Measurements from ENCODE around the gene APOL2. TPM values are rescaled to one million over a fixed set of nuclear protein-coding genes. Genes with fewer than 3 reads are reported as not detected.
A peak's percentile ranks its signal among the peaks of the same experiment; 100 is the strongest.
"Not testable (repeated sequence)": the region's sequence is repeated elsewhere in the genome, so short reads cannot be mapped to it uniquely, and the experiment has no call there.

The APOL2 gene
- polyA plus RNA-seq, 6 donors from 2014 or later = 5.9 to 11.8 (median 8.0) TPM

DNA sequence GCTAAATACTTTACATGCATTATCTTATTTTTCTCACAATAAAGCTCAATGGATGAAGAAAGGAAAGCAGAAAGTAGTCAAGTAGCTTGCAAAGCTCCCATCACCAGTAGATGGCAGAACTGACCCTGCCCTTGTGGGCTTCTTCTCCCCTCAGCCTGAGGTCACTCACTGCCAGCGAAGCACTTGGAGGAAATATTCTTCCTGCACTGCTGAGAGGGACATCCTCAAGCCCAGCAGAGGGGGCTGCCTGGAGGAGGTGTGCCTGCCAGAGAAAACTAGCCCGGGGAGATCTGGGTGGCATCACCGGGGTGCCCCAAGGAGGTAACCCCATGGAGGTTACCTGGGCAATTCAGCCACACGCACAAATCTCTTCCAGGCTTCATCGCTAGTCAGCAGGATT is 44.4 kb downstream of the APOL2 start:
- peaks cover 8 to 17% (median 17%) of the 10 kb centered on the region in 3 donors for H3K4me1 Mint-ChIP-seq
- no peaks in the 10 kb centered on the region for H3K9me3 Mint-ChIP-seq
- H3K4me3 Mint-ChIP-seq = no peak overlapping the region
- H3K27ac Mint-ChIP-seq = no peak overlapping the region
- ATAC-seq (ENCODE audit: low read depth in 2 of 2) (no peak), DNase-seq (peak; percentile 14)
- peaks cover 0 to under 1% of the 10 kb centered on the region in 2 donors for H3K36me3 Mint-ChIP-seq
- peaks cover 16 to 43% (median 16%) of the 10 kb centered on the region in 3 donors for H3K27me3 Mint-ChIP-seq

DNA sequence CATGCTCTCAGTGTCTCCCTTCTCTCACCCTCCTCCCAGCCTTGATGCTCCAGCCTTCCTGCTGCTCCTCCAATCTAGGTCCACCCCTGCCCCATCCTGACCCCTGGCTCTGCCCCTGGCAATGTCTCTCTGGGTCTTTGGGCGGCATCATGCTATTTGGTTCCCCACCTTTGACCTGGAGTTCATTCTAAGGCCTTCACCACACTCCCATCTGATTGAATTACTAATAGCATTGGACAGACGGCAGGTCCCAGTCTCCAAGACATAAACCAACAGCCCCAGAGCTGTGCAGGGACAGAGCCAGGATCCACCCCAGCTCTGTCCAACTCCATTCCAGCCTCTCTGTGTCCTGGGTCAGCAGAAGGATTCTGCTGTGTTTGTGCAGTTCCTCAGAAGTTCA is 44.9 kb downstream of the APOL2 start:
- H3K27me3 Mint-ChIP-seq = peaks cover 14 to 49% (median 22%) of the 10 kb centered on the region in 3 donors
- DNase-seq = no peak

DNA sequence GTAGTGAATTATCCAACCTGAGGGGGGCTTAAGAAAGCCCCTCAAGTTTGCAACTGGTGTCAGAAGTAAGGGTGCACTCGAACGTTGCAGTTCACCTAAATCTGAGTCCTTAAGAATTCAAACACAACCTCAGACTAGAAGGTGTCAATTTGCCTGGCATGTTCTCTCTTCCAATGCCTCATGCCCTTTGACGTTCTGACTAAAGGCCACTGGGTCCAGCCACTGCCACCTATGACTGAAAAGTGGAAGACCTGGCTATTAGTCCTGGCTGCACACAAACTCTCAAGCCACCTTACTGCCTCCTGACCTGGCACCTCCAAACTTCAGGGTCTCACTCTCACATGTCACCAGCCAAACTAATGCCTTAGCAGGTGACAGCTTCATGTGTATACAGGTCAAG is 45.8 kb downstream of the APOL2 start:
- ATAC-seq (ENCODE audit: low read depth in 2 of 2) (no peak), DNase-seq (no peak)
- H3K4me3 Mint-ChIP-seq = no peak overlapping the region
- H3K9me3 Mint-ChIP-seq = no peaks in the 10 kb centered on the region
- no peak overlapping the region for H3K27ac Mint-ChIP-seq
- H3K4me1 Mint-ChIP-seq = peaks cover 8 to 17% (median 16%) of the 10 kb centered on the region in 3 donors
- peaks cover 0 to 8% of the 10 kb centered on the region in 2 donors for H3K36me3 Mint-ChIP-seq
- H3K27me3 Mint-ChIP-seq = peaks cover 12 to 55% (median 21%) of the 10 kb centered on the region in 3 donors

More for the DNA sequence above, 44.9 kb downstream of the APOL2 start:
- Mint-ChIP-seq H3K4me1 (peaks cover 8 to 17% (median 17%) of the 10 kb centered on the region in 3 donors), H3K36me3 (peaks cover 0 to 7% of the 10 kb centered on the region in 2 donors), H3K4me3 (no peak overlapping the region), H3K9me3 (no peaks in the 10 kb centered on the region), H3K27ac (no peak overlapping the region)
- no peak for ATAC-seq (ENCODE audit: low read depth in 2 of 2)

DNA sequence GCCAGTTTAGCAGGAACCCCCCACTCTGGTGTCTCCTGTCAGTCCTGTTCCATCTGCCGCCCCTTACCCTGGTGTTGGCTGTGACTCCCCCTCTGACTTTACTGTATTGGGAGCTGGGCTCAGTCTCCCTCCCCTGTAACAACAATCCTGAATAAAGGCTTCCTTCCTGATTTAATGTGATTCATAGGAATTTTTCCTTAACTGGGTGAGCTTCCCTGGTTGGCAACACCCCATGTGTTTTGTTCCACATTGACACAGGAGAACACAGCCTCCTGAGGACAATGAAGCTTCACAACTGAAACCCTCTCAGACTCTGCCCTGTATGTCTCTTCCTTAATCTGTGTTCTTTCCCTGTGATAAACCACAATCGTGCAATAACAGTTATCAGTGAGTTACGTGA is 46.2 kb downstream of the APOL2 start:
- H3K4me1 Mint-ChIP-seq = peaks cover 6 to 15% (median 12%) of the 10 kb centered on the region in 3 donors
- peak overlapping the region in 1 of 6 donors; percentile 50 for H3K27ac Mint-ChIP-seq
- peaks cover 10 to 51% (median 17%) of the 10 kb centered on the region in 3 donors for H3K27me3 Mint-ChIP-seq
- no peaks in the 10 kb centered on the region for H3K9me3 Mint-ChIP-seq
- DNase-seq (no peak), ATAC-seq (ENCODE audit: low read depth in 2 of 2) (no peak)
- no peak overlapping the region for H3K4me3 Mint-ChIP-seq
- H3K36me3 Mint-ChIP-seq = peaks cover 3 to 8% of the 10 kb centered on the region in 2 donors

DNA sequence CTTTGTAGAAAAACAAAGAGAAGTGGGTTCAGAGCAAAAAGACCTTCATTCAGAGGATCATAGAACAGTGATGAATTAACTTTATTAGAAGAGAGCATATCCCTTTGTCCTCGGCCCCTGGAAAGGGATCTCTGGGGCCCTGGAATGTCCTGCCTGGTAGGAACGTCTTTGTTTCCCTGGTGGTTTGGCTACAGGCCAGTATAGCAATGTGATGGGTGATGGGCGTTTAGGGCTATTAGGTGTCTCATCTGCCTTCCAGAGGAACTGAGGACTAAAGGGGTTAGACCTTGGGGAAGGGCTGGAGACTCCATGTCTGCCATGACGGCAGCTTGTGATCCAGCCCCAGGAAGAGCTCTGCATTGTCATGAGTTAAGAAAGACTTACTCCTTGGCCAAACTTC is 46.8 kb downstream of the APOL2 start:
- Mint-ChIP-seq H3K27ac (peak overlapping the region in 1 of 6 donors; percentile 39), H3K36me3 (peaks cover 4 to 8% of the 10 kb centered on the region in 2 donors), H3K9me3 (no peaks in the 10 kb centered on the region), H3K4me1 (peaks cover 0 to 8% (median 6%) of the 10 kb centered on the region in 3 donors), H3K27me3 (peaks cover 8 to 45% (median 11%) of the 10 kb centered on the region in 3 donors), H3K4me3 (no peak overlapping the region)
- DNase-seq (no peak), ATAC-seq (ENCODE audit: low read depth in 2 of 2) (no peak)

DNA sequence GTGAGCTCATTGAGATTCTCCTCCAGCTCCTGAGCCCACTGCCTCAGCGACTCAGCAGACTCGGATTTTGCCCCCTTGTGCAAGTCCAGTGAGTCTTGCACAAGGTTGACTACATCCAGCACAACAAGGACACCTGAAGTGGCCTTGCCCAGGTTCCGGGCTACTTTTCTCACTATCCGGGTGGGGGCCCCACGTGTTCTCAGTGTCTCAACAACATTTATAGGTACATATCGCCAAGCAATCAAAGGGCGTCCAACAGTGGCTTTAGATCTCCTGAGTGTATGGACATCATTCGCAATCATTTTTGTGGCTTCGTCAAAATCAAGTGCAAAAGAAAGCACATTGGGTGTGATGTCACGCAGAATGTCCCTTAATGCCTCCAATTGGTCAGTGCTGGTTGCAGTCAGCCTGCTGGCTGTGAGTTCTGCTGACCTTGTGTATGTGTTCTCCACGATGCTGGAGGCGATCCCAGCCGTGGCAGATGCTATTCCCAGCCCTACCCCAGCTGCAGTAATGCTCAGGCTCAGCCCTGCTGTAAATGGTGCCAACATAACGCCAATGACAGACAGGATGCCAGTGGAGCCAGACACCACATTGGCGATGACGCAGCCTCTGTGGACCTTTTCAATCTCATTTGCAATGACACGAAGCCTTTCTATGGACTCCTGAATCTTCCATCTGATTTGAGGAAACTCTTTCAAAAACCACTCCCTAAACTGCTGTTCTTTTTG is 48.1 kb downstream of the APOL2 start:
- peak overlapping the region in 1 of 6 donors; percentile 20 for H3K27ac Mint-ChIP-seq
- H3K27me3 Mint-ChIP-seq = peaks cover 4 to 39% (median 10%) of the 10 kb centered on the region in 3 donors
- H3K4me3 Mint-ChIP-seq = no peak overlapping the region

DNA sequence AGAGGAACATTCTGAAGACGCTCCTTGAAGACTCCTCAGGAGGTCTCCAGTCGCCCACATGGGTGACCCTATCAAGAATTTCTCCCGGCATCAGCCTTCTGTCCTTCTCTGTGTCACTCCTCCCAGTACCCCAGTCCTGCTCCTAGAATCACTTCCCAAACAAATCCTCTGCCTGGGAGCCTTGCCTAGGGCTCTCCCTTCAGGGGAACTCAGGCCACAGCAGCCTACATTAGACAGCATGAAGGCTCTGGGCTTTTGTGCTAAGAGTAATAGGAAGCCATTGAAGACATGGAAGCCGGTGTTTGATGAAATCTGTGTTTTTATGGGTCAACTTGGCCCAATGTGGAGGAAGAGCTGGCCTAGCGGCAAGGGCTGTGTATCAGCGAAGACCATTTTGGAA is 51.5 kb downstream of the APOL2 start:
- H3K27ac Mint-ChIP-seq; ATAC-seq (ENCODE audit: low read depth in 2 of 2); H3K4me1 Mint-ChIP-seq; DNase-seq; H3K9me3 Mint-ChIP-seq; H3K36me3 Mint-ChIP-seq: not testable (repeated sequence)
- H3K4me3 Mint-ChIP-seq = peak overlapping the region in 1 of 8 donors; percentile 46
- peaks cover 0 to 25% (median 10%) of the 10 kb centered on the region in 3 donors for H3K27me3 Mint-ChIP-seq

More for the DNA sequence above, 48.1 kb downstream of the APOL2 start:
- Mint-ChIP-seq H3K36me3 (peaks cover 4 to 8% of the 10 kb centered on the region in 2 donors), H3K4me1 (no peaks in the 10 kb centered on the region), H3K9me3 (no peaks in the 10 kb centered on the region)
- DNase-seq = no peak
- ATAC-seq (ENCODE audit: low read depth in 2 of 2) = no peak

GRCh38 chr22:36185828-36186624 is 53.3 kb downstream of the APOL2 start:
- H3K27me3 Mint-ChIP-seq = peaks cover 0 to 18% (median 15%) of the 10 kb centered on the region in 3 donors

GRCh38 chr22:36184433-36185025 is 54.8 kb downstream of the APOL2 start:
- ATAC-seq (ENCODE audit: low read depth in 2 of 2) (no peak), DNase-seq (no peak)
- Mint-ChIP-seq H3K27ac (no peak overlapping the region), H3K27me3 (peaks cover 0 to 10% (median 9%) of the 10 kb centered on the region in 3 donors), H3K36me3 (peaks cover 3 to 4% of the 10 kb centered on the region in 2 donors), H3K4me1 (peaks cover 0 to 7% (median 0%) of the 10 kb centered on the region in 3 donors), H3K9me3 (no peaks in the 10 kb centered on the region), H3K4me3 (no peak overlapping the region)

More at GRCh38 chr22:36185828-36186624, 53.3 kb downstream of the APOL2 start:
- H3K4me1 Mint-ChIP-seq = no peaks in the 10 kb centered on the region
- DNase-seq = no peak
- H3K27ac Mint-ChIP-seq = peak overlapping the region in 1 of 6 donors; percentile 67
- ATAC-seq (ENCODE audit: low read depth in 2 of 2) = no peak
- H3K4me3 Mint-ChIP-seq = no peak overlapping the region
- H3K9me3 Mint-ChIP-seq = no peaks in the 10 kb centered on the region
- peaks cover 4 to 8% of the 10 kb centered on the region in 2 donors for H3K36me3 Mint-ChIP-seq

- Mint-ChIP-seq H3K36me3 (peaks cover 0 to 4% of the 10 kb centered on the region in 2 donors), H3K27me3 (peaks cover 0 to 5% (median 0%) of the 10 kb centered on the region in 3 donors), H3K9me3 (no peaks in the 10 kb centered on the region), H3K4me1 (peaks cover 0 to 7% (median 0%) of the 10 kb centered on the region in 3 donors), H3K27ac (no peak overlapping the region), H3K4me3 (no peak overlapping the region)
- ATAC-seq (ENCODE audit: low read depth in 2 of 2) (no peak), DNase-seq (no peak)
Measured at GRCh38 chr22:36183446-36183845, 55.9 kb downstream of the APOL2 start.

GRCh38 chr22:36182857-36183256 is 56.5 kb downstream of the APOL2 start:
- no peaks in the 10 kb centered on the region for H3K36me3 Mint-ChIP-seq
- peaks cover 0 to 5% (median 0%) of the 10 kb centered on the region in 3 donors for H3K27me3 Mint-ChIP-seq
- H3K27ac Mint-ChIP-seq = no peak overlapping the region

DNA sequence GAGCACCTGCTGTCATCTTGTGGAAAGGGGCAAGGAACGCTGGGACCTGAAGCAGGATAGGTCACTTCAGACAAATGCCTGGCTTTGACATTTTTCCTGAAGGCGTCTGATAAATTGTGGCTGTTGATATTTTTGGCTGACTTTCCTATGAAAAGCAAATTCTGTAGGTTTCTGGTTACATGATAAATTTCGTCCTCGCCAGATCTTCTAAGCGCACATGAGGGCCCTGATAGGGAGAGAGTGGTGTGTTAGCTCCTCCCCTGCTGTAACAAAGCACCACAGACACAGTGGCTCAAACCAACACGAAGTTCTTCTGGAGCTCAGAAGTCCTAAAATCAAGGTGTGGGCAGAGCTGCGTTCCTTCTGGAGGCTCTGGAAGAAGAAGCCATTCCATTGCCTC is 57.3 kb downstream of the APOL2 start:
- Mint-ChIP-seq H3K27me3 (peaks cover 0 to 5% (median 0%) of the 10 kb centered on the region in 3 donors), H3K4me3 (peak overlapping the region in 1 of 8 donors; percentile 36), H3K36me3 (no peaks in the 10 kb centered on the region), H3K9me3 (no peaks in the 10 kb centered on the region), H3K4me1 (peaks cover 0 to 7% (median 0%) of the 10 kb centered on the region in 3 donors), H3K27ac (no peak overlapping the region)
- DNase-seq (no peak), ATAC-seq (ENCODE audit: low read depth in 2 of 2) (no peak)

More at GRCh38 chr22:36182857-36183256, 56.5 kb downstream of the APOL2 start:
- peaks cover 0 to 7% (median 0%) of the 10 kb centered on the region in 3 donors for H3K4me1 Mint-ChIP-seq
- ATAC-seq (ENCODE audit: low read depth in 2 of 2) = no peak
- no peak for DNase-seq
- H3K4me3 Mint-ChIP-seq = no peak overlapping the region
- no peaks in the 10 kb centered on the region for H3K9me3 Mint-ChIP-seq

DNA sequence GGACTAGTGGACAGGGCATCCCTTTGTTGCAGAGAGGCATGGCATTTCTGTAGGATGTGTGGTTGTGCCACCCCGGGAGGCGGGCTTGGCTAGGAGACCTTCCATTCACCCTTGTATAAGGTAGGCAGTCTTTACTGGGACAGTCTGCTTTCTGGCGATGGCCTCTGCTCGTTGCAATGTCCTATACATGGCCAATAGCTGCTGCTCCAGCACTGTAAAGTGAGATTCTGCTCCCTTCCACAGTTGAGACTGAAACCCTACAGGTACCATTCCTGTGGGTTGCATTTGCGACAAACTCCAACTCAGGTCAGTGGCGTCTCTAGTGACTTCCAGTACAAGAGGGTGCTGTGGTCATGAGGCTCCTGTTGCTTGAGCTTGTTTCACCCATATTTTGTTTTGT is 58.4 kb downstream of the APOL2 start:
- H3K9me3 Mint-ChIP-seq = no peaks in the 10 kb centered on the region
- no peaks in the 10 kb centered on the region for H3K36me3 Mint-ChIP-seq
- no peak overlapping the region for H3K27ac Mint-ChIP-seq
- no peak overlapping the region for H3K4me3 Mint-ChIP-seq
- ATAC-seq (ENCODE audit: low read depth in 2 of 2) = no peak
- H3K4me1 Mint-ChIP-seq = peaks cover 0 to 7% (median 0%) of the 10 kb centered on the region in 3 donors
- no peak for DNase-seq
- peaks cover 0 to 5% (median 0%) of the 10 kb centered on the region in 3 donors for H3K27me3 Mint-ChIP-seq
